Thoracic aorta (tissue), 2 donors: Measurements from ENCODE around the gene ACOX3. TPM values are rescaled to one million over a fixed set of nuclear protein-coding genes. Genes with fewer than 3 reads are reported as not detected.
"Not testable (repeated sequence)": the region's sequence is repeated elsewhere in the genome, so short reads cannot be mapped to it uniquely, and the experiment has no call there.

Experiments used
- ATAC-seq: fragments of 150-250 bp; one replicate; pipeline ENCODE4 v1.8.0; 2017; ENCODE audit warnings: low read depth; ENCODE audit not compliant: insufficient number of reproducible peaks, low FRiP score
- DNase-seq: peaks from one replicate; pipeline ENCODE4 v3.0.0-alpha.2; 2020; ENCODE audit warnings: low spot score
- H3K27ac ChIP-seq, 2 donors: fragments of 200-600 bp; sonication (generic); 1 replicate in 1 of 2; 2 replicates in 1 of 2; pipeline ENCODE4 v1.5.1; 2016; ENCODE audit warnings: mild to moderate bottlenecking in 2 of 2, moderate library complexity in 2 of 2
- H3K27me3 ChIP-seq: fragments of 200-600 bp; sonication (generic); replicated peaks from 2 replicates; pipeline ENCODE4 v1.6.0; 2016; ENCODE audit warnings: mild to moderate bottlenecking; ENCODE audit not compliant: insufficient read depth
- H3K36me3 ChIP-seq: fragments of 200-600 bp; sonication (generic); one replicate; pipeline ENCODE4 v1.5.1; 2016
- H3K4me1 ChIP-seq, 2 donors: fragments of 200-600 bp; sonication (generic); 1 replicate in 1 of 2; 2 replicates in 1 of 2; pipeline versions ENCODE4 v1.5.1 to v1.6.0; 2016; ENCODE audit warnings: low read depth in 2 of 2, mild to moderate bottlenecking in 1 of 2; ENCODE audit not compliant: control insufficient read depth in 1 of 2
- H3K4me3 ChIP-seq: fragments of 200-600 bp; sonication (generic); 2 replicates; pipeline ENCODE4 v1.5.1; 2016; ENCODE audit warnings: mild to moderate bottlenecking
- H3K9me3 ChIP-seq: fragments of 200-600 bp; sonication (generic); 2 replicates; pipeline ENCODE4 v1.5.1; 2016
- total RNA-seq, 2 donors: library from RNA; depleted of rRNA; stranded (reverse); fragments of >200 nt; gene quantifications; one replicate each; pipeline versions ENCODE4 v1.1.0 to v1.2.3, GENCODE V29; 2016
- TF ChIP-seq, protein P1 (sequence below): fragments of 200-600 bp; sonication (generic); IDR thresholded peaks from one replicate; pipeline ENCODE4 v1.5.1; 2019; ENCODE audit warnings: antibody characterized with exemption

ACOX3 gene
- total RNA-seq, 2 donors from 2014 or later: 47.8 to 72.7 TPM

DNA sequence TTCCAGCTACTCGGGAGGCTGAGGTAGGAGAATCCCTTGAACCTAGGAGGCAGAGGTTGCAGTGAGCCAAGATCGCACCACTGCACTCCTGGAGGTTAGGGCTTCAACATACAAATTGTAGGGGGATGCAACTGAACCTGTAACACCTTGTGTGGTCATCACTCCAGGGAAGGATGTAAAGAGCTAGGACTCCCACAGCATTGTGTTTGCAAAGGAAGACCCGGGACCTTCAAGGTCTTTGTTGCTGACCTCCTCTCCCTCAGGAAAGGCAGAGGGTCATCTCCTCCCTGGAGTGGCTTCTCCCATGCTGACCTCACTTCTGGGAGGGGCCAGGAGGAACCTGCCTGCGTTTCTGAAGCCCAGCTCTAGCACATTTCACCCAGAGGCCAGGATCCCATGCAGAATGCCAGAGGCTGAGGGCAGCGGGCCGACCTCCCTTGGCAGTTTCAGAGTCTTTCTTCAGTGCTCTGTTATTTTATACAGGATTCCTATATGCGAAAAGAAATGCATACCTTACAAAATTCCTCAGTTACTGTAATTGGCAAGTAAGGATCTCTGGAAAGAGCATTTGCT is 90.8 kb downstream of the ACOX3 start:
- Histone ChIP-seq H3K27ac (no peak overlapping the region), H3K4me1 (peaks cover 18 to 56% of the 10 kb centered on the region in 2 donors), H3K27me3 (no peaks in the 10 kb centered on the region), H3K36me3 (no peaks in the 10 kb centered on the region), H3K4me3 (no peak overlapping the region), H3K9me3 (no peaks in the 10 kb centered on the region)
- no peak for DNase-seq
- ATAC-seq: no peak
- TF ChIP-seq, protein P1, sequence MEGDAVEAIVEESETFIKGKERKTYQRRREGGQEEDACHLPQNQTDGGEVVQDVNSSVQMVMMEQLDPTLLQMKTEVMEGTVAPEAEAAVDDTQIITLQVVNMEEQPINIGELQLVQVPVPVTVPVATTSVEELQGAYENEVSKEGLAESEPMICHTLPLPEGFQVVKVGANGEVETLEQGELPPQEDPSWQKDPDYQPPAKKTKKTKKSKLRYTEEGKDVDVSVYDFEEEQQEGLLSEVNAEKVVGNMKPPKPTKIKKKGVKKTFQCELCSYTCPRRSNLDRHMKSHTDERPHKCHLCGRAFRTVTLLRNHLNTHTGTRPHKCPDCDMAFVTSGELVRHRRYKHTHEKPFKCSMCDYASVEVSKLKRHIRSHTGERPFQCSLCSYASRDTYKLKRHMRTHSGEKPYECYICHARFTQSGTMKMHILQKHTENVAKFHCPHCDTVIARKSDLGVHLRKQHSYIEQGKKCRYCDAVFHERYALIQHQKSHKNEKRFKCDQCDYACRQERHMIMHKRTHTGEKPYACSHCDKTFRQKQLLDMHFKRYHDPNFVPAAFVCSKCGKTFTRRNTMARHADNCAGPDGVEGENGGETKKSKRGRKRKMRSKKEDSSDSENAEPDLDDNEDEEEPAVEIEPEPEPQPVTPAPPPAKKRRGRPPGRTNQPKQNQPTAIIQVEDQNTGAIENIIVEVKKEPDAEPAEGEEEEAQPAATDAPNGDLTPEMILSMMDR: no peak

DNA sequence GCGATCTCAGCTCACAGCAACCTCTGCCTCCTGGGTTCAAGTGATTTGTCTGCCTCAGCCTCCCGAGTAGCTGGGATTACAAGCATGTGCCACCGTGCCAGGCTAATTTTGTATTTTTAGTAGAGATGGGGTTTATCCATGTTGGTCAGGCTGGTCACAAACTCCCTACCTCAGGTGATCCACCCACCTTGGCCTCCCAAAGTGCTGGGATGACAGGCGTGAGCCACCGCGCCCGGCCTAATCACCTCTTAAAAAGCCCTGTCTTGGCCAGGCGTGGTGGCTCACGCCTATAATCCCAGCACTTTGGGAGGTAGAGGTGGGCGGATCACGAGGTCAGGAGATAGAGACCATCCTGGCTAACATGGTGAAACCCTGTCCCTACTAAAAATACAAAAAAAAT is 91.3 kb downstream of the ACOX3 start:
- ATAC-seq, H3K27me3 ChIP-seq, H3K4me3 ChIP-seq, H3K9me3 ChIP-seq, H3K36me3 ChIP-seq, H3K27ac ChIP-seq, DNase-seq: not testable (repeated sequence)
- peaks cover 18 to 61% of the 10 kb centered on the region in 2 donors for H3K4me1 ChIP-seq

DNA sequence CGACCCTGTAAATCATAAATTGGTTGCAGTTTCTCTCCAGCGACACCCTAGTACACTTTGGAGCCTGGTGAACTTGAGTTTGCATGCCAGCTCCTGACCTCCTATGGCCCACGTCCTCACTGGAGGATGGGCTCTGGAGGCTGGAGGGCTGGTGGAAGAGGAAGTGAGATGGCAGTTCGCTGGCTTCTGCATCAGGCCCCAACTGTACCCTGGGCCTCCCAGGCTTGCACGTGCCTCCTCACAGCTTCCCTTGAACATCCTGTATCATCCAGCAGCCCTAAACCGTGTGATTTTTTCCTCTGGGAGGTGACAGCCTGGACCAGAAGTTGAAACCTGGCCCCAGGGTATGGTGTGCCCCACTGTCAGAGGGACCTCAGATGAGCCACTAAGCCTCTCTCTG is 92.5 kb downstream of the ACOX3 start:
- H3K36me3 ChIP-seq: no peaks in the 10 kb centered on the region
- no peaks in the 10 kb centered on the region for H3K9me3 ChIP-seq
- ATAC-seq (no peak), DNase-seq (no peak)
- no peak overlapping the region for H3K27ac ChIP-seq
- no peak overlapping the region for H3K4me3 ChIP-seq
- H3K4me1 ChIP-seq: peaks cover 18 to 62% of the 10 kb centered on the region in 2 donors
- no peaks in the 10 kb centered on the region for H3K27me3 ChIP-seq
- TF ChIP-seq, protein P1: no peak

DNA sequence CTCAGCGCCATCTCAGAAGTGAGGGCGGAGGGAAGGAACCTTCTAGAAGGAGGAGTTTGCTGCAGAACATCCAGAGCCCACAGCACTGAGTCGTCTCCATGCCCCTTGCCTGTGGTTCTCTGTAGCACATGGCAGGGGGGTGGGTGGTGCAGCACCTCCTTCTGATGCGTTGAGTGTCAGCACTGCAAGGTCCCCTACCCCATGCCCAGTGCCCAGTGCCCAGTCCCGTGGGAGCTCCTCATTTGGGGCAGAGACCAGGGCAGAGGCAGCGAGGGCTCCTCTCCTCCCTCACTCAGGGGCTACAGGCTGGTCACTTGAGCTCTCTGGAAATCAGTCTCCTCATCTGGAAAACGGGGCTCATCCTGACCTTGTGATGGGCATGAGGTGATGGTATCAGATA is 92.9 kb downstream of the ACOX3 start:
- no peak overlapping the region for H3K27ac ChIP-seq
- peaks cover 17 to 58% of the 10 kb centered on the region in 2 donors for H3K4me1 ChIP-seq
- H3K27me3 ChIP-seq: no peaks in the 10 kb centered on the region
- no peak for ATAC-seq
- H3K4me3 ChIP-seq: no peak overlapping the region
- H3K9me3 ChIP-seq: no peaks in the 10 kb centered on the region
- DNase-seq: no peak
- no peaks in the 10 kb centered on the region for H3K36me3 ChIP-seq
- TF ChIP-seq, protein P1: no peak

DNA sequence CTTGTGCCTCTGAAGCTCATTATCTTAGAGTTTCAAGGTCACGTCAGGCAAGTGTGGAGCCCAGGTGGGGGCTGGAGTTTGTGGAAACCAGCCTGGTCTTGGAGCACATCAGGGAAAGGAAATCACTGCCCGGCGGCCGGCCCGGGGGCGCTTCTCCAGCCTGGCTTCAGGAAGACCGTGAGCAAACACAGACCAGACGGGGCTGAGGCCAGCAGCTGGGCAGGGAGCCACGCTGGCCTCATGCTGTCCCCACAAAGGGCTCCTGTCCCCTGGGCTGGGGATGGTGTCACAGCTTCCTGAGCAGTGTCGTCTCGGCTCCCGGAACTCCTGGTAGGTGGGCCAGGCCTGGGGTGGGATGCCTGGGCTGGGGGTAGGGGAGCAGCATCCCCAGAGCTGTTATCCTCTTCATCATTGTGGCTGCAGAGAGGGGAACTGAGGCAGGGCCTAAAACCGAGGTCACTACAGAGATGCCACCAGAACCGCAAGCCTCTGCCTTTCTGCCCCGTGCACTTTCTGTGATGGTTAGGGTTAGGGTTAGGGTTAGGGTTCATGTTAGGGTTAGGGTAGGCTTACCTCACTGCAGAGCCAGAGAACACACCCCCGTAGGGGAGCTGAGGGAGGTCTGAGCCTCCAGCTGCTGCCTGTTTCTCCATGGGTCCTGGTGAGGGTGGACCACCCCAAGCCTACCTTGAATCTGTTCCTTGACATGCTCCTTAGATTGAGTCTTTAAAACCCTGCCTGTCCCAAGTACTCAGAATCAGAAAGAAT is 93.5 kb downstream of the ACOX3 start:
- ATAC-seq (no peak), DNase-seq (no peak)
- no peaks in the 10 kb centered on the region for H3K27me3 ChIP-seq
- TF ChIP-seq, protein P1: no peak
- H3K9me3 ChIP-seq: no peaks in the 10 kb centered on the region
- no peaks in the 10 kb centered on the region for H3K36me3 ChIP-seq
- no peak overlapping the region for H3K27ac ChIP-seq
- peaks cover 11 to 52% of the 10 kb centered on the region in 2 donors for H3K4me1 ChIP-seq
- no peak overlapping the region for H3K4me3 ChIP-seq
